Measurements from ENCODE around the gene CD5L. TPM values are rescaled to one million over a fixed set of nuclear protein-coding genes. Genes with fewer than 3 reads are reported as not detected.

The CD5L gene
- total RNA-seq, 1 experiment from 2014 or later = not detected

- intact Hi-C loops (cut with micrococcal nuclease) = no loop called here
- no peaks in the 10 kb centered on the region for H3K27me3 ChIP-seq (ENCODE audit: low read length)
- ATAC-seq = no peak
- H3K36me3 ChIP-seq (ENCODE audit: low read depth, low read length) = no peaks in the 10 kb centered on the region
- DNase-seq = no peak
- ChIA-PET POLR2A (ENCODE audit: unreplicated experiment) (no interaction called here), CTCF (no interaction called here)
- H3K4me3 ChIP-seq (ENCODE audit: low read length) = no peak overlapping the region
- H3K9ac ChIP-seq (ENCODE audit: low read length) = no peak overlapping the region
- no TSS peak for BruUV-seq (replicated peaks)
- H3K4me1 ChIP-seq (ENCODE audit: insufficient read depth, low read length) = no peaks in the 10 kb centered on the region
- H2AFZ ChIP-seq (ENCODE audit: low read length) = no peak overlapping the region
- no peaks in the 10 kb centered on the region for H3K9me2 ChIP-seq (replicated peaks; ENCODE audit: low read length)
- H3K4me2 ChIP-seq (ENCODE audit: low read length) = no peak overlapping the region
- H3K27ac ChIP-seq (ENCODE audit: low read length) = no peak overlapping the region
- no peak for TF ChIP-seq EZH2phosphoT487 (IDR thresholded peaks at IDR 0.05; ENCODE audit: borderline replicate concordance, low read length)
- TF ChIP-seq, protein P1, sequence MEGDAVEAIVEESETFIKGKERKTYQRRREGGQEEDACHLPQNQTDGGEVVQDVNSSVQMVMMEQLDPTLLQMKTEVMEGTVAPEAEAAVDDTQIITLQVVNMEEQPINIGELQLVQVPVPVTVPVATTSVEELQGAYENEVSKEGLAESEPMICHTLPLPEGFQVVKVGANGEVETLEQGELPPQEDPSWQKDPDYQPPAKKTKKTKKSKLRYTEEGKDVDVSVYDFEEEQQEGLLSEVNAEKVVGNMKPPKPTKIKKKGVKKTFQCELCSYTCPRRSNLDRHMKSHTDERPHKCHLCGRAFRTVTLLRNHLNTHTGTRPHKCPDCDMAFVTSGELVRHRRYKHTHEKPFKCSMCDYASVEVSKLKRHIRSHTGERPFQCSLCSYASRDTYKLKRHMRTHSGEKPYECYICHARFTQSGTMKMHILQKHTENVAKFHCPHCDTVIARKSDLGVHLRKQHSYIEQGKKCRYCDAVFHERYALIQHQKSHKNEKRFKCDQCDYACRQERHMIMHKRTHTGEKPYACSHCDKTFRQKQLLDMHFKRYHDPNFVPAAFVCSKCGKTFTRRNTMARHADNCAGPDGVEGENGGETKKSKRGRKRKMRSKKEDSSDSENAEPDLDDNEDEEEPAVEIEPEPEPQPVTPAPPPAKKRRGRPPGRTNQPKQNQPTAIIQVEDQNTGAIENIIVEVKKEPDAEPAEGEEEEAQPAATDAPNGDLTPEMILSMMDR (conservative IDR thresholded peaks at IDR 0.05; ENCODE audit: low read depth, low read length) = no peak
- TF ChIP-seq EZH2 (IDR thresholded peaks at IDR 0.05; ENCODE audit: low read length, unreplicated experiment) = no peak
- H3K9me3 ChIP-seq (ENCODE audit: low read length) = no peaks in the 10 kb centered on the region
- H3F3A ChIP-seq (ENCODE audit: low read length, unreplicated experiment) = no peaks in the 10 kb centered on the region
- H4K20me1 ChIP-seq (ENCODE audit: low read length) = no peaks in the 10 kb centered on the region
- no peaks in the 10 kb centered on the region for H3K79me2 ChIP-seq (ENCODE audit: low read length)
Measured at GRCh38 chr1:157785248-157785647, 56.4 kb downstream of the CD5L start.

DNA sequence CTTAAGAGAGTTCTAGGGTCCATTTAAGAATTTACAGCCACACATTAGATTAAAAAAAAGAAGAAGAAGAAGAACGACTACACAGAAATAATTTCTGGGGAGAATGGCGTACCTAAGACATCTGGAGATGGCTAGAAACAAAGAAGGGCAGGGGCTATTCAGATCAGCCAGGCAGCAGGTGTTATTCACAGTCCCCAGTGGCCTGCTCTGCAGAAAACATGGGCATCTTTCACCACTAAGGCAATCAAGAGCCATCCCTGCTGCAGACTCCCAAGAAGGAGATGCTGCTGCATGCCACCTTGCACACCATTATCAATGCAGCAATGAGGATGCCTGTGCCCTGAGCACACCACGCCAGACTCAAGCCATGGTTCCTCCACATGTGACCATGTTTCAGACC lies 56.8 kb downstream of the CD5L start:
- no peaks in the 10 kb centered on the region for H3K9me3 ChIP-seq (ENCODE audit: low read length)
- no peak overlapping the region for H3K4me3 ChIP-seq (ENCODE audit: low read length)
- no peak overlapping the region for H3K9ac ChIP-seq (ENCODE audit: low read length)
- ATAC-seq (no peak), DNase-seq (no peak)
- CTCF ChIA-PET = no interaction called here
- H3K4me2 ChIP-seq (ENCODE audit: low read length) = no peak overlapping the region
- no peaks in the 10 kb centered on the region for H3K36me3 ChIP-seq (ENCODE audit: low read depth, low read length)
- no peaks in the 10 kb centered on the region for H3K27me3 ChIP-seq (ENCODE audit: low read length)
- H3F3A ChIP-seq (ENCODE audit: low read length, unreplicated experiment) = no peaks in the 10 kb centered on the region
- no peaks in the 10 kb centered on the region for H3K9me2 ChIP-seq (replicated peaks; ENCODE audit: low read length)
- no peak for TF ChIP-seq EZH2phosphoT487 (IDR thresholded peaks at IDR 0.05; ENCODE audit: borderline replicate concordance, low read length)
- TF ChIP-seq, protein P1 (conservative IDR thresholded peaks at IDR 0.05; ENCODE audit: low read depth, low read length) = no peak
- TF ChIP-seq EZH2 (IDR thresholded peaks at IDR 0.05; ENCODE audit: low read length, unreplicated experiment) = no peak
- intact Hi-C loops (cut with micrococcal nuclease) = no loop called here
- H3K4me1 ChIP-seq (ENCODE audit: insufficient read depth, low read length) = no peaks in the 10 kb centered on the region
- H2AFZ ChIP-seq (ENCODE audit: low read length) = no peak overlapping the region
- H3K27ac ChIP-seq (ENCODE audit: low read length) = no peak overlapping the region
- BruUV-seq (replicated peaks) = no TSS peak
- no peaks in the 10 kb centered on the region for H4K20me1 ChIP-seq (ENCODE audit: low read length)
- no peaks in the 10 kb centered on the region for H3K79me2 ChIP-seq (ENCODE audit: low read length)
- POLR2A ChIA-PET (ENCODE audit: unreplicated experiment) = no interaction called here

DNA sequence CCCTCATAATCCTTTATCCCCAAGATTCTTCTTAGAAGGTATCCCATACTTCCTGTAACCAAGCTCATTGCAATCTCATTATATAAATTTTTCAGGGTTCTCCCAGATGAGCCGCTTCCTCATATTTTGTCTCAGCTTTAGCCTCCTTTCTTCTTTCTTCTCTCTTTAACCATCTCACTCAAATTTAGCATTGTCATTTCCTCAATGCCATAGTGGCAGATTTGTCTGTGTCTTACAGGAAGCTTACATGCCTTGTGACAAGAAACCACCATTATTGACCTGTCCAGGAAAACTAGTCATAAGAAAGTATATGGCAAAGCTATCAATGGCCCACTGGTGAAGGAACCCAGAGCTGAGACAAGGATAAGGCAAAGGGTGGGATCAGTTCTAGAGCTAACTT lies 58.7 kb downstream of the CD5L start:
- TF ChIP-seq EZH2 (IDR thresholded peaks at IDR 0.05; ENCODE audit: low read length, unreplicated experiment) = no peak
- no peak for TF ChIP-seq EZH2phosphoT487 (IDR thresholded peaks at IDR 0.05; ENCODE audit: borderline replicate concordance, low read length)
- TF ChIP-seq, protein P1 (conservative IDR thresholded peaks at IDR 0.05; ENCODE audit: low read depth, low read length) = no peak
- Histone ChIP-seq H2AFZ (ENCODE audit: low read length) (no peak overlapping the region), H3F3A (ENCODE audit: low read length, unreplicated experiment) (no peaks in the 10 kb centered on the region), H3K9me2 (replicated peaks; ENCODE audit: low read length) (no peaks in the 10 kb centered on the region), H3K4me2 (ENCODE audit: low read length) (no peak overlapping the region), H3K9ac (ENCODE audit: low read length) (no peak overlapping the region), H3K27me3 (ENCODE audit: low read length) (0 out of 2 replicates have a peak, but pooled peaks cover 3% of the 10 kb centered on the region), H4K20me1 (ENCODE audit: low read length) (no peaks in the 10 kb centered on the region), H3K27ac (ENCODE audit: low read length) (no peak overlapping the region), H3K36me3 (ENCODE audit: low read depth, low read length) (no peaks in the 10 kb centered on the region), H3K79me2 (ENCODE audit: low read length) (no peaks in the 10 kb centered on the region), H3K4me3 (ENCODE audit: low read length) (no peak overlapping the region), H3K9me3 (ENCODE audit: low read length) (no peaks in the 10 kb centered on the region), H3K4me1 (ENCODE audit: insufficient read depth, low read length) (no peaks in the 10 kb centered on the region)
- ChIA-PET POLR2A (ENCODE audit: unreplicated experiment) (no interaction called here), CTCF (no interaction called here)
- intact Hi-C loops (cut with micrococcal nuclease) = no loop called here
- BruUV-seq (replicated peaks) = no TSS peak
- ATAC-seq = no peak
- DNase-seq = no peak
